ENCODE results near the gene SRPRA.

Gene SRPRA

DNA sequence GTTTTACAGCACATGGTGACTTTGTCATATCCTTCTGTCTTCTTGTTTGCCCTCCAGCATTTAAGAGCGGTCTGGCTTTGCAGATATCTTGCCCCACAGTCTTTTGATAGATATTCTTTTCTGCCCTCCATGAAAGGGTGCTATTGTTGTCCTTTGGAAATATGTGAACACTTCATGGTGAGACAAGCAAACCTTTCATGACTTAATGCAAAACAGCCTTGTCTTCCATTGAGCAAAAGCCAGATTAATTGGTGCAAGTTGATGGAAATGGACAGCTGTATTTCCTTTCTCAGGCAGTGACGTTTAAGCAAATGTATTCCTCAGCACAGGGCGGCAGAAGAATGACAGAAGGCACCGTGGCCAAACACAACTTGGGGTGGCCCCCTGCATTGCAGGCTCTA is 39.6 kb upstream of the SRPRA start:
- no peak for TF ChIP-seq SP2 (tag by site-specific recombination; IDR thresholded peaks at IDR 0.05)
- TF ChIP-seq ZNF654 (tag by site-specific recombination; IDR thresholded peaks at IDR 0.05; ENCODE audit: low read depth), result no peak
- no peak for TF ChIP-seq ZBTB21 (tag by site-specific recombination; IDR thresholded peaks at IDR 0.05)
- no peak for TF ChIP-seq ZNF221 (tag by site-specific recombination; IDR thresholded peaks at IDR 0.05; ENCODE audit: borderline replicate concordance)
- TF ChIP-seq, protein P1, sequence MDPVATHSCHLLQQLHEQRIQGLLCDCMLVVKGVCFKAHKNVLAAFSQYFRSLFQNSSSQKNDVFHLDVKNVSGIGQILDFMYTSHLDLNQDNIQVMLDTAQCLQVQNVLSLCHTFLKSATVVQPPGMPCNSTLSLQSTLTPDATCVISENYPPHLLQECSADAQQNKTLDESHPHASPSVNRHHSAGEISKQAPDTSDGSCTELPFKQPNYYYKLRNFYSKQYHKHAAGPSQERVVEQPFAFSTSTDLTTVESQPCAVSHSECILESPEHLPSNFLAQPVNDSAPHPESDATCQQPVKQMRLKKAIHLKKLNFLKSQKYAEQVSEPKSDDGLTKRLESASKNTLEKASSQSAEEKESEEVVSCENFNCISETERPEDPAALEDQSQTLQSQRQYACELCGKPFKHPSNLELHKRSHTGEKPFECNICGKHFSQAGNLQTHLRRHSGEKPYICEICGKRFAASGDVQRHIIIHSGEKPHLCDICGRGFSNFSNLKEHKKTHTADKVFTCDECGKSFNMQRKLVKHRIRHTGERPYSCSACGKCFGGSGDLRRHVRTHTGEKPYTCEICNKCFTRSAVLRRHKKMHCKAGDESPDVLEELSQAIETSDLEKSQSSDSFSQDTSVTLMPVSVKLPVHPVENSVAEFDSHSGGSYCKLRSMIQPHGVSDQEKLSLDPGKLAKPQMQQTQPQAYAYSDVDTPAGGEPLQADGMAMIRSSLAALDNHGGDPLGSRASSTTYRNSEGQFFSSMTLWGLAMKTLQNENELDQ (tag by site-specific recombination; IDR thresholded peaks at IDR 0.05; ENCODE audit: low read depth), result no peak
- TF ChIP-seq ZNF174 (tag by site-specific recombination; IDR thresholded peaks at IDR 0.05), result no peak
- no peak for TF ChIP-seq ZNF585B (tag by site-specific recombination; IDR thresholded peaks at IDR 0.05)
- TF ChIP-seq, protein P2, sequence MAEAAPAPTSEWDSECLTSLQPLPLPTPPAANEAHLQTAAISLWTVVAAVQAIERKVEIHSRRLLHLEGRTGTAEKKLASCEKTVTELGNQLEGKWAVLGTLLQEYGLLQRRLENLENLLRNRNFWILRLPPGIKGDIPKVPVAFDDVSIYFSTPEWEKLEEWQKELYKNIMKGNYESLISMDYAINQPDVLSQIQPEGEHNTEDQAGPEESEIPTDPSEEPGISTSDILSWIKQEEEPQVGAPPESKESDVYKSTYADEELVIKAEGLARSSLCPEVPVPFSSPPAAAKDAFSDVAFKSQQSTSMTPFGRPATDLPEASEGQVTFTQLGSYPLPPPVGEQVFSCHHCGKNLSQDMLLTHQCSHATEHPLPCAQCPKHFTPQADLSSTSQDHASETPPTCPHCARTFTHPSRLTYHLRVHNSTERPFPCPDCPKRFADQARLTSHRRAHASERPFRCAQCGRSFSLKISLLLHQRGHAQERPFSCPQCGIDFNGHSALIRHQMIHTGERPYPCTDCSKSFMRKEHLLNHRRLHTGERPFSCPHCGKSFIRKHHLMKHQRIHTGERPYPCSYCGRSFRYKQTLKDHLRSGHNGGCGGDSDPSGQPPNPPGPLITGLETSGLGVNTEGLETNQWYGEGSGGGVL (tag by site-specific recombination; IDR thresholded peaks at IDR 0.05), result no peak
- TF ChIP-seq ZNF707 (tag by site-specific recombination; IDR thresholded peaks at IDR 0.05), result no peak
- TF ChIP-seq ZNF341 (tag by site-specific recombination; IDR thresholded peaks at IDR 0.05; ENCODE audit: low read depth), result no peak
- TF ChIP-seq ZSCAN30 (tag by site-specific recombination; IDR thresholded peaks at IDR 0.05), result no peak
- TF ChIP-seq ZNF239 (tag by site-specific recombination; IDR thresholded peaks at IDR 0.05), result no peak
- TF ChIP-seq, protein P3, sequence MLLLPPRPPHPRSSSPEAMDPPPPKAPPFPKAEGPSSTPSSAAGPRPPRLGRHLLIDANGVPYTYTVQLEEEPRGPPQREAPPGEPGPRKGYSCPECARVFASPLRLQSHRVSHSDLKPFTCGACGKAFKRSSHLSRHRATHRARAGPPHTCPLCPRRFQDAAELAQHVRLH (tag by site-specific recombination; IDR thresholded peaks at IDR 0.05), result no peak
- no peak for TF ChIP-seq ZSCAN16 (tag by site-specific recombination; IDR thresholded peaks at IDR 0.05)
- no peak for TF ChIP-seq IKZF3 (tag by site-specific recombination; IDR thresholded peaks at IDR 0.05)
- TF ChIP-seq ZBTB20 (tag by site-specific recombination; IDR thresholded peaks at IDR 0.05), result no peak
- TF ChIP-seq, protein P4, sequence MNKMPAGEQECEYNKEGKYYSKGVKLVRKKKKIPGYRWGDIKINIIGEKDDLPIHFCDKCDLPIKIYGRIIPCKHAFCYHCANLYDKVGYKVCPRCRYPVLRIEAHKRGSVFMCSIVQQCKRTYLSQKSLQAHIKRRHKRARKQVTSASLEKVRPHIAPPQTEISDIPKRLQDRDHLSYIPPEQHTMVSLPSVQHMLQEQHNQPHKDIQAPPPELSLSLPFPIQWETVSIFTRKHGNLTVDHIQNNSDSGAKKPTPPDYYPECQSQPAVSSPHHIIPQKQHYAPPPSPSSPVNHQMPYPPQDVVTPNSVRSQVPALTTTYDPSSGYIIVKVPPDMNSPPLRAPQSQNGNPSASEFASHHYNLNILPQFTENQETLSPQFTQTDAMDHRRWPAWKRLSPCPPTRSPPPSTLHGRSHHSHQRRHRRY (tag by site-specific recombination; IDR thresholded peaks at IDR 0.05), result no peak
- TF ChIP-seq ZNF169 (tag by site-specific recombination; IDR thresholded peaks at IDR 0.05), result no peak
- TF ChIP-seq ZNF324 (tag by site-specific recombination; IDR thresholded peaks at IDR 0.05), result no peak
- TF ChIP-seq, protein P5, sequence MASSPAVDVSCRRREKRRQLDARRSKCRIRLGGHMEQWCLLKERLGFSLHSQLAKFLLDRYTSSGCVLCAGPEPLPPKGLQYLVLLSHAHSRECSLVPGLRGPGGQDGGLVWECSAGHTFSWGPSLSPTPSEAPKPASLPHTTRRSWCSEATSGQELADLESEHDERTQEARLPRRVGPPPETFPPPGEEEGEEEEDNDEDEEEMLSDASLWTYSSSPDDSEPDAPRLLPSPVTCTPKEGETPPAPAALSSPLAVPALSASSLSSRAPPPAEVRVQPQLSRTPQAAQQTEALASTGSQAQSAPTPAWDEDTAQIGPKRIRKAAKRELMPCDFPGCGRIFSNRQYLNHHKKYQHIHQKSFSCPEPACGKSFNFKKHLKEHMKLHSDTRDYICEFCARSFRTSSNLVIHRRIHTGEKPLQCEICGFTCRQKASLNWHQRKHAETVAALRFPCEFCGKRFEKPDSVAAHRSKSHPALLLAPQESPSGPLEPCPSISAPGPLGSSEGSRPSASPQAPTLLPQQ (tag by site-specific recombination; IDR thresholded peaks at IDR 0.05), result no peak
- Histone ChIP-seq H3K27ac (ENCODE audit: extremely low read depth, low read depth, low read length) (no peak overlapping the region), H3K36me3 (ENCODE audit: control insufficient read depth in 2 of 2, insufficient read depth in 1 of 2, low read length in 2 of 2) (no peaks in the 10 kb centered on the region), H3K4me1 (ENCODE audit: control insufficient read depth, insufficient read depth, low read length) (no peaks in the 10 kb centered on the region), H3K9me3 (ENCODE audit: control insufficient read depth, insufficient read depth, low read depth, low read length) (no peaks in the 10 kb centered on the region), H3K4me3 (ENCODE audit: low read depth, low read length) (no peak overlapping the region)
- CTCF ChIA-PET, result interaction anchor here (0.6 to 6.9 kb wide), 6 partner anchors 9 to 444 kb away, joined by 3 to 69 read pairs (median 4); no protein-coding TSS in a partner anchor
- POLR2A ChIA-PET, result no interaction called here

Data from HEK293 (cell line).